HL-60/S4 (cell line): ENCODE measurements around the gene AFAP1.

ENCODE experiments used
- in situ Hi-C: fragments of 300-500 bp; cut with MboI; formaldehyde crosslinking; loops from 2 replicates; pipeline ENCODE4 v1.14.3; 2022; ENCODE audit warnings: low sequenced_read_pairs

The AFAP1 gene

DNA sequence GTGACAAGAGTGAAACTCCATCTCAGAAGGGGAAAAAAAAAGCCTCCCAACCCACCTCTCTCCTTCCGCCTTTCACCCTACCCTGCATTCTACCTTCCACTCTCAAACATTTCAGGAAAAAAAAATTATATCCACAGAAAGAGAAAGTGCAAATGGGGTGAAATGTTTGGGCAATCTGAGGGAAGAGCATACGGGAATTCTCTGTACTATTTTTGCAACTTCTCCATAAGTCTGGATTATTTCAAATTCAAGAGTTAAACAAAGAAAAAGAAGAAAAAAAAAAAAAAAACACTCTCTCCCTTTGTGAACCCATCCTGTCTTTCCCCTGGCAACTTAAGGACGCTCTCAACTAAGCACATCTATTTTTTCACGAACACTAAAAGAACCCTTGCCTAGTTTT is 41.3 kb downstream of the AFAP1 start:
- in situ Hi-C loops: no loop called here

DNA sequence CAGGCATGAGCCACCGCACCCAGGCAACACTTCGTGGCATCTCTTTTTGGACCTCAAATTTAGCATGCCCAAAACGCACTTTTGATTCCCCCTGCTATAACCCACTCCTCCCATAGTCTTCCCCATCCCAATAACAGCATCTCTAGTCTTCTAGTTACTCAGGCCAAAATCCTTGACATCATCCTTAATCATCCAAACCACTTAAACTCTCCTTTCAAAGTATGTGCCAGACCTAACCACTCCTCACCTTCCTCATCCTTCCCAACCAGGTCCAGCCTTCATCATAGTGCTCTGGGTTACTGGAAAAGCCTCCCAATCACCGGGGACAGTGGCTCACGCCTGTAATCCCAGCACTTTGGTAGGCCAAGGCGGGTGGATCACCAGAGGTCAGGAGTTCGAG is 41.9 kb downstream of the AFAP1 start:
- in situ Hi-C loops: no loop called here

GRCh38 chr4:7894677-7895181 is 44.9 kb downstream of the AFAP1 start:
- in situ Hi-C loops: no loop called here

GRCh38 chr4:7894098-7894676 is 45.5 kb downstream of the AFAP1 start:
- in situ Hi-C loops: no loop called here

GRCh38 chr4:7893539-7893938 is 46.1 kb downstream of the AFAP1 start:
- in situ Hi-C loops: no loop called here

DNA sequence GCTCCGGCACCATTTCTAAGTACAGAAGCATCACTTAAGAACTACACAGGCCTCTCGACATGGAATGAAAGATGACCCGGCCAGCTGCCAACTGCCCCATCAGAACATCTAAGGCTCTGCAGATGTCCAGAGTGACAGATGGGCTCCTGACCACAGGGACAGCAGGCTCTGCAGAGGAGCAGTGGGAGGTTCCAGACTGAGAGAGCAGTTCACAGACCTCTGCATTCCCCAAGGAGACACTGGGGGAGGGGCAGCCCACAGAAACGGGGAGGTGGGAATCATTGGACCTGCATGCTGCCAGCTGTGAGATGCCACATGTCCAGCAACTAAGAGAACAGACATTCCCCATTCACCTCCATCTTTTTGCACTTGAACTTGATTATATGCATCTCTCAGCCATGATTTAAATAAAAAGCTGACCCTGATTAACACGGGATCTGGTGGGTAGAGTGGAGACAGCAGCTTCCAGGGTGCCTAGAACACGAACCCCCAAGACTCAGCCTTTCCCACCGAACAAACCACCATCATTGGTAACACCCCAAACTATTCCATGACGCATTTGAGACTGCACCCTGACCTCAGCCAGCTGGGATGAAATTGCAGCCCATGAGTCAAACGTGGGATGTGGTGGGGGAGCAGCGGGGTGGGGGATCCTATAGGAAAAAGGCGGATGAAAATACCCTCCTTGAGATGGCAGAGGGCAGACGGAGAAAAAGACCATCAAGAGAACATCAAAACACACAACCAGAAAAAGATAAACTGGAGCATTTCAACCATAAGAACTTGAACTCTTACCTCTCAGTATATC is 47.2 kb downstream of the AFAP1 start:
- in situ Hi-C loops: no loop called here

GRCh38 chr4:7890635-7891393 is 48.8 kb downstream of the AFAP1 start:
- in situ Hi-C loops: no loop called here

DNA sequence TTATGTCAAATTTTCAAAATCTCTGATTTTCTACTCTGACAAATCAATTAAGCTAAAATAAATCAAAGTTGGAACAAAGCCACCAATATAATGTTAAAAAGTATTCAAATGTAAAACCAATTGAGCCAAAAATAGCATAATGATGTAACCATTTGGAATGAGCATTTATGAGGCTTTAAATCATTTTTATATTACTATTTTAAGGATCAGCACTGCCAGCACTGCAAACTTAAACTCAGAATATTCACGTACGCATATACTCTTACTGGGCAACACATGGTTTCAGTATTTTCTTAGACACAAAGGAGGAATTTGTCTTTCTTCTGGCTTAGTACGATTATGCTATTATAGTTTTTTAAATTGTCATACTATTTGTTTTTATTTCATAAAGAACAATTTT is 52.2 kb downstream of the AFAP1 start:
- in situ Hi-C loops: no loop called here

GRCh38 chr4:7886007-7886973 is 53.4 kb downstream of the AFAP1 start:
- in situ Hi-C loops: no loop called here

DNA sequence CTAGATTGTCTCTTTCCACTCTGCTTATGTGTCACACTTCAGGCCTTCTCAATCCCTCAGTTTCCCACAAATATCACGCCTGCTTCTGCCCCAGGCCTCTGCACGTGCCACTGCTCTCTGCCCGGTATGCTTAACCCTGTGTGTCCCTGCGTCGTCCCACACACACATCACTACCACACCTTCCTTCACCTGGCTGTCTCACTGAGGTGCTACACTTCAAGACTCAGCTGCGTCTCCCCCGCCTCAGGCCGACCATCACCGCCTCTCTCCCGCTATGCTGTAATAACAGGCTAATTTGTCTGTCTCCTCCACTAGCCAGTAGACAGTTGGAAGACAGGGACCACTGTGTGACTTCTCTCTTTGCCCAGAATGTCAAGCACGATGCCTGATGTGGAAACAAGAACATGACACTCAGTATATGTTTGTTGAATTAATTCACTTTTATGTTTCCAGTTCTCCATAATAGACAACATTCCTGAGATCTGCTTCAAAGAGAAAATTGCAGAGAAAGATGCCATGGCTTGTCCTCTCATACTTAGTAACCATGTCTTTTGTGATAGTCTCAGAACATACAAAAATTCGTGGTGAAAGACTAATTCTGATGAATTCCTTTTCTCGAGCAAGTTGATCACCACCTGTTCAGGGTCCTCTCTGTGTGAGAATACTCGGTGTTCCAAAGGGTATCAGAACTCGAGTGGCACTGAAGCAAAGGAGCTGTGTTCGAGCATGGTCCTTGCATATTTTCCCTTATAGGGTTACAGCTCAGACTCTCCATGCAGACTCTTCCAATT is 54.2 kb downstream of the AFAP1 start:
- in situ Hi-C loops: no loop called here

GRCh38 chr4:7880683-7881082 is 59.0 kb downstream of the AFAP1 start:
- in situ Hi-C loops: no loop called here

DNA sequence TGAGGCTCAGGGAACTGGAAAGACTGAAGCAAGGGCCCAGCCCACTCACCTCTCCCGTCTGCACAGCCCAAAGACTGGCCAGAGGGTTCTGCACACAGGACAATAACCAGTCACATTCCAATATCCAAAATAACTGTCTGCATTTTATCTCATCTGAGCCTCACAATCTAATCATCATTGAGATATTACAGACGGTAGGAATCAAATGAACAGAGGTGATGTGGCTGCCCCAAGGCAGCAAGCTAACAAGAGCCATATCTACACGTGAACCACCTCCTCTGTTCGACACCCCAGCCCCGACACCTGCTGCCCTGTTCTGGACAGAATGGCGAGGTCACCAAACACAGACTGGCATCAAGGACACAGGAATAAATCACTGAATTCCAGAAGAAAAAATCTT is 60.5 kb downstream of the AFAP1 start:
- in situ Hi-C loops: no loop called here

DNA sequence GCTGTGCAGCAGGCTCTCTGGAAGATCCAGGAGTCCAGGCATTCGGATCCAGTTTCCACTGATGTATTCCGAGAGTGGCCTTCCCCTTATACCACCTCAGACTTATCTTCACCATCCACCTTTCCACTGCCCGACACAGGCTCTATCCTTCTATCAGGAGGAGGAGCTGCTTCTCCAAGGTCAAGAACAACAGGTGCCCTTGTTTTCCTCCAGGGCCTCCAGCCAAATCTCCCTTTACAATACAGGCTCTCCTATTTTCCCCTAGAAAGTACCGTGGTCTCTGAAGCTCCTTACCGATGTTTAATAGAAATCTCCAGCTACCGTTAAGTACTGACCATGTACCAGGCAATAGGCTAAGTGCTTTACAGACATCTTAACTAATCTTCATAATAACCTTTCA is 61.3 kb downstream of the AFAP1 start:
- in situ Hi-C loops: no loop called here

DNA sequence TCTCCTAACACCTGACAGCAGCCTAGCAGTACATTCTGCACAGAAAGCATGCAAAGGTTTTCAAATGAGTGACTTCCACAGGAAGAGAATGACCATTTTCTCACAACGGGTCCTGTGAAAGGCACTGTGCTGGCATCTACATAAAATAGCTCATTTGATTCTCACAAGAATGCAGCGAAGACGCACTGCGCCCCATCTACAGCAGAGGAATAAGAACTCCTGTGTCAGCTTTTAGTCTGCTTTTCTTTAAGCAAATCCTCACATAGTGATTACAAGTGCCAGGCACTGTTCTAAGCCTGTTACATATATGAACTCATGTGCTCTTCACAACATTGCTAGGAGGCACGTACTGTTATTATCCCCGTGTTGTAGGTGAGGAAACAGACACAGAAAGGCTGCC is 62.5 kb downstream of the AFAP1 start:
- in situ Hi-C loops: no loop called here

DNA sequence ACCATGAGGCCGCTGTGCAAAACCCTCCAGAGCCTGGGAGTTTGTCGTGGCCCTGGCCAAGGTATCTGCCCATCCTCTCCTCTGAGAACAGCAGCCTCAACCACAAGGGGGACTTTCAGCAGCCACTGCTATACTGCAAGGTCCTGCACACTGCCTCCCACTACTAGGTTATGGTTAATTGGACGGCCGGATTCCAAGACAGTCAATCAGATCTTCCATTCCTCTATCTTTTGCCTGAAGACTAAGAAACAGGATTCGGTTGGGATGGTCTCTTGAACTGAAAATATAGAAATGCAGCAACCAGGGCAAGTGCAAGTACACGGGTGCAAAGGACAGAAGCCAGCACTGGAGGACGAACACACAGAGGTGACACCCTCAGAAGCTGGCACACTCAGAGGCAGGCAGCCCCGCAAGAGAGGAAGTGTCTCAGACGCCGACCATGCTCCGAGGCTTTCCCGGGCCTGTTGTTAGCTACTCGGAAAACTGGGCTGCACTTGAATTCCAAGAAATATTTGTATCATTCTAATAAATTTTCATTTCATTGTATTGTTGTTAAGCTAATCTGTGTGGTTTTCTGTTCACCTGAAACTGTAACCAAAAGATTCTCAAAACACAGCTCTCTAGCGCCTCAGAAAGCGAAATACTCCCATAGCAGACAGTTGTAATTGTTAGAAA is 63.3 kb downstream of the AFAP1 start:
- in situ Hi-C loops: no loop called here

GRCh38 chr4:7874838-7875237 is 64.8 kb downstream of the AFAP1 start:
- in situ Hi-C loops: no loop called here

- in situ Hi-C loops: no loop called here
Observed at GRCh38 chr4:7873881-7874280, 65.8 kb downstream of the AFAP1 start.

- in situ Hi-C loops: no loop called here
Observed at GRCh38 chr4:7872264-7872771, 67.3 kb downstream of the AFAP1 start.

DNA sequence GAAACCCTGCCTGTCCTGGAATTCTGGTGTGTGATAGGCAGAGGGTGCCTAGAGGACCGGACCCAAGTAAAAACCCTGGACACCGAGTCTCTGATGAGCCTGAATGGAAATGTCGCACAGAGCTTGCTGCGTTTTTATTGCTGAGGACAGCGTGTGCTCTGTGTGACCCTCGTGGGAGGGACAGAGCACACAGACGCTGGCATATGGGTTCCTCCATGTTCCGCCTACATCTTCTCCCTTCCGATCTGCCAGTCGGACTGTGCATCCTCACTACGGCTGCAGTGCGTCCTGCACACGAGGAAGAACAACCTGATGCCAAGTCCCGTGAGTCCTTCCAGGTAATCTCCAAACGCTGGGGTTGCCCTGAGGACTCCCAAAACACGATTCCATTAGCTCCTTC is 68.3 kb downstream of the AFAP1 start:
- in situ Hi-C loops: no loop called here
